Activated B cell treated with CpG ODN at 0.5 μM for 24 hours (primary cell): ENCODE measurements around the gene ARHGAP42. TPM values are rescaled to one million over a fixed set of nuclear protein-coding genes. Genes with fewer than 3 reads are reported as not detected.

Experiments
- ATAC-seq: fragments of 200-7000 bp; cut with Tn5 transposase; one replicate; pipeline ENCODE4 v1.10.0; 2021; ENCODE audit warnings: low read depth, mild to moderate bottlenecking, moderate library complexity
- CTCF ChIA-PET: fragments of 350-600 bp; sonication (Branson Sonifier 250); formaldehyde crosslinking; loops from one replicate; lab custom pipeline; 2021; ENCODE audit warnings: antibody characterized with exemption; lab: Charles Lee
- POLR2A ChIA-PET: fragments of 350-600 bp; sonication (Branson Sonifier 250); formaldehyde crosslinking; loops from one replicate; lab custom pipeline; 2021; ENCODE audit warnings: antibody characterized with exemption; lab: Charles Lee
- DNase-seq: peaks from one replicate; pipeline ENCODE4 v3.0.0; 2022
- H3K27ac Mint-ChIP-seq: one replicate; pipeline ENCODE4 v1.8.0; 2020; ENCODE audit warnings: mixed read lengths
- H3K27me3 Mint-ChIP-seq: one replicate; pipeline ENCODE4 v1.8.0; 2021; ENCODE audit warnings: mixed read lengths
- H3K36me3 Mint-ChIP-seq: one replicate; pipeline ENCODE4 v1.8.0; 2021; ENCODE audit warnings: low read depth, mixed read lengths
- H3K4me1 Mint-ChIP-seq: one replicate; pipeline ENCODE4 v1.8.0; 2021; ENCODE audit warnings: mixed read lengths
- H3K4me3 Mint-ChIP-seq: one replicate; pipeline ENCODE4 v1.8.0; 2020; ENCODE audit warnings: mild to moderate bottlenecking, mixed read lengths
- H3K9me3 Mint-ChIP-seq: one replicate; pipeline ENCODE4 v1.8.0; 2020; ENCODE audit warnings: mixed read lengths
- CTCF ChIP-seq: fragments of 200-600 bp; IDR thresholded peaks from one replicate; pipeline ENCODE4 v1.8.0; 2022; ENCODE audit warnings: antibody characterized with exemption, mild to moderate bottlenecking
- intact Hi-C: fragments of 100-400 bp; cut with micrococcal nuclease; formaldehyde crosslinking; loops from one replicate; pipeline ENCODE4 v1.15.1; 2024
- total RNA-seq: library from RNA; stranded (reverse); gene quantifications from 2 replicates; pipeline ENCODE4 v1.2.3, GENCODE V29; 2022

Gene ARHGAP42
- total RNA-seq, 1 donor from 2014 or later = 4.9 TPM

GRCh38 chr11:100963375-100963774 lies 276.3 kb downstream of the ARHGAP42 start:
- no peak for TF ChIP-seq CTCF
- peaks cover 7% of the 10 kb centered on the region for H3K9me3 Mint-ChIP-seq
- DNase-seq (no peak), ATAC-seq (no peak)
- intact Hi-C loops = no loop called here
- ChIA-PET CTCF (no interaction called here), POLR2A (no interaction called here)
- H3K27ac Mint-ChIP-seq = no peak overlapping the region
- H3K4me3 Mint-ChIP-seq = no peak overlapping the region
- H3K4me1 Mint-ChIP-seq = no peaks in the 10 kb centered on the region
- no peaks in the 10 kb centered on the region for H3K27me3 Mint-ChIP-seq
- peaks cover 33% of the 10 kb centered on the region for H3K36me3 Mint-ChIP-seq

GRCh38 chr11:100964435-100964834 lies 277.3 kb downstream of the ARHGAP42 start:
- Mint-ChIP-seq H3K4me1 (no peaks in the 10 kb centered on the region), H3K27me3 (no peaks in the 10 kb centered on the region), H3K9me3 (peaks cover 13% of the 10 kb centered on the region), H3K36me3 (peaks cover 41% of the 10 kb centered on the region), H3K27ac (no peak overlapping the region), H3K4me3 (no peak overlapping the region)
- ATAC-seq (no peak), DNase-seq (no peak)
- POLR2A ChIA-PET = no interaction called here
- TF ChIP-seq CTCF = no peak
- intact Hi-C loops = no loop called here
- CTCF ChIA-PET = no interaction called here

- ChIA-PET POLR2A (no interaction called here), CTCF (no interaction called here)
- intact Hi-C loops = no loop called here
- ATAC-seq (no peak), DNase-seq (no peak)
- Mint-ChIP-seq H3K4me1 (no peaks in the 10 kb centered on the region), H3K4me3 (no peak overlapping the region), H3K27ac (no peak overlapping the region), H3K27me3 (no peaks in the 10 kb centered on the region), H3K36me3 (peaks cover 47% of the 10 kb centered on the region), H3K9me3 (peaks cover 18% of the 10 kb centered on the region)
- no peak for TF ChIP-seq CTCF
Observed at GRCh38 chr11:100965346-100965745, 278.3 kb downstream of the ARHGAP42 start.

- DNase-seq (no peak), ATAC-seq (no peak)
- no peak overlapping the region for H3K27ac Mint-ChIP-seq
- no peak overlapping the region for H3K4me3 Mint-ChIP-seq
- intact Hi-C loops = no loop called here
- no peaks in the 10 kb centered on the region for H3K4me1 Mint-ChIP-seq
- peaks cover 18% of the 10 kb centered on the region for H3K9me3 Mint-ChIP-seq
- ChIA-PET POLR2A (no interaction called here), CTCF (no interaction called here)
- TF ChIP-seq CTCF = no peak
- H3K36me3 Mint-ChIP-seq = peaks cover 48% of the 10 kb centered on the region
- no peaks in the 10 kb centered on the region for H3K27me3 Mint-ChIP-seq
Observed at GRCh38 chr11:100966366-100966765, 279.3 kb downstream of the ARHGAP42 start.

- H3K9me3 Mint-ChIP-seq = peaks cover 18% of the 10 kb centered on the region
- H3K27me3 Mint-ChIP-seq = no peaks in the 10 kb centered on the region
- no peaks in the 10 kb centered on the region for H3K4me1 Mint-ChIP-seq
- CTCF ChIA-PET = no interaction called here
- peaks cover 38% of the 10 kb centered on the region for H3K36me3 Mint-ChIP-seq
- H3K27ac Mint-ChIP-seq = no peak overlapping the region
- TF ChIP-seq CTCF = no peak
- DNase-seq (no peak), ATAC-seq (no peak)
- H3K4me3 Mint-ChIP-seq = no peak overlapping the region
- intact Hi-C loops = no loop called here
- POLR2A ChIA-PET = no interaction called here
Observed at GRCh38 chr11:100969008-100969407, 281.9 kb downstream of the ARHGAP42 start.
